Ovary (tissue), 9 donors: ENCODE results near the gene SPAG6. TPM values are rescaled to one million over a fixed set of nuclear protein-coding genes. Genes with fewer than 3 reads are reported as not detected.

Experiments used
- DNase-seq, 5 donors: peaks; one replicate each; pipeline ENCODE4 v3.0.0-alpha.2; 2019 to 2020
- H3K27ac ChIP-seq, 2 donors: fragments of 200-600 bp; one replicate each; pipeline versions ENCODE4 v1.5.1 to v1.8.0; 2019 to 2022
- H3K27me3 ChIP-seq: fragments of 200-600 bp; one replicate; pipeline ENCODE4 v1.8.0; 2022
- H3K36me3 ChIP-seq: fragments of 200-600 bp; sonication (generic); one replicate; pipeline ENCODE4 v1.5.1; 2019
- H3K4me1 ChIP-seq: one replicate; pipeline ENCODE4 v1.8.1; 2013; ENCODE audit warnings: mild to moderate bottlenecking, moderate library complexity; ENCODE audit not compliant: insufficient read depth
- H3K4me3 ChIP-seq: fragments of 200-600 bp; sonication (generic); one replicate; pipeline ENCODE4 v1.5.1; 2017
- H3K9me3 ChIP-seq, 2 donors: fragments of 200-600 bp in 1 of 2; sonication (generic) in 1 of 2; one replicate each; pipeline versions ENCODE4 v1.5.1 to v1.8.1; 2013 to 2019; ENCODE audit warnings: mild to moderate bottlenecking in 1 of 2, moderate library complexity in 1 of 2
- EP300 ChIP-seq: sonication (generic); formaldehyde crosslinking; IDR thresholded peaks from one replicate; pipeline ENCODE4 v1.6.1; 2017; ENCODE audit warnings: antibody characterized with exemption
- POLR2A ChIP-seq: fragments of 450-650 bp; IDR thresholded peaks from one replicate; pipeline ENCODE4 v1.6.1; 2017; ENCODE audit warnings: antibody characterized with exemption, mild to moderate bottlenecking, moderate library complexity
- WGBS, 3 donors: extraction: QIAGEN DNeasy Blood & Tissue Kit in 1 of 3; methylation state at CpG; one replicate each; pipeline versions ENCODE4 v1.1.5 to v1.1.7; 2013 to 2017; 5-methylcytosine and 5-hydroxymethylcytosine counted together
- intact Hi-C, 4 donors: fragments of 100-400 bp; cut with DNase I; formaldehyde crosslinking; loops; one replicate each; pipeline versions ENCODE4 v1.11.0 to v1.15.1; 2022 to 2023
- polyA plus RNA-seq, 2 donors: library from polyadenylated mRNA; stranded (reverse); fragments of 200-250 nt in 1 of 2; fragments of 350-450 nt in 1 of 2; fragmentation: Illumina TruSeq in 1 of 2; extraction: RNeasy Lipid Tissue Mini Kit (QIAGEN cat#74804) in 1 of 2; gene quantifications; one replicate each; pipeline ENCODE4 v1.2.3, GENCODE V29; 2013 to 2014
- total RNA-seq, 7 donors: library from RNA; depleted of rRNA in 2 of 7; stranded (reverse); fragments of >200 nt in 2 of 7; fragmentation: NEBNext Ultra II Directional in 3 of 7; extraction: Animal tissue kit (Norgen Biotek cat#: 25700) in 3 of 7; gene quantifications; one replicate each; pipeline versions ENCODE4 v1.1.0 to v1.2.4, GENCODE V29; 2016 to 2023
- TF ChIP-seq, protein P1 (sequence below), 3 donors: fragments of 450-650 bp in 2 of 3; fragments of 200-600 bp in 1 of 3; IDR thresholded peaks; one replicate each; pipeline versions ENCODE4 v1.5.1 to v1.8.0; 2016 to 2022; ENCODE audit warnings: antibody characterized with exemption in 3 of 3, mild to moderate bottlenecking in 1 of 3
- donor health status: DM: no; HTN: no; CAD: no; lungs with moderate emphysema.
- donor health status: DM: no; HTN: no; CAD: no.
- donor health status: Bipolar disorder and iron deficiency.
- donor health status: DM: yes; HTN: yes; CAD: no.
- donor health status: DM: no; HTN: no; CAD: no.
- donor health status: DM: yes; HTN: yes; CAD: no.

Gene SPAG6
- total and polyA plus RNA-seq, 9 donors: 0.04 to 22.1 (median 0.67) TPM; not detected in 2

DNA sequence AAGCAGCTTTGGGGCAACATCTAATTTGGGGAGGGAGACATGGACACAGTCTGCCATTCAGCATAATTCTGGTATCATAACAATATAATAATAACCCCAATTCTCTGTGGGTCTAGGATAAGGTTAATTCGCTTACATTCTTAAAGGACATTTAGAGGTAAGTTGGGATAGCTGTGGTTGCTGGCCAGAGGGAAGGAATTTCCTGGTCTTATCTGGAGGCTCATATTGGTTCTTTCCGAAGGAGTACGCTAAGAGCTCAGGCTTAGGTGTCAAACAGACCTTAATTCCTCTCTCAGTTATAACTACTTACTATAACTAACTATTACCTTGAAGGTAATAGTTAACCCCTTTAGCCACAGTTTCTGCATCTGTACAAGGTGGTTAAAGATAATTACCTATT lies 68.8 kb downstream of the SPAG6 start:
- intact Hi-C loops: loop anchor here in 1 of 4 donors (5.0 kb wide), 1 partner anchor 73 kb away; no protein-coding TSS in a partner anchor
- Histone ChIP-seq H3K4me3 (no peak overlapping the region), H3K27ac (no peak overlapping the region), H3K9me3 (no peaks in the 10 kb centered on the region), H3K4me1 (no peaks in the 10 kb centered on the region), H3K27me3 (peaks cover 5% of the 10 kb centered on the region), H3K36me3 (no peaks in the 10 kb centered on the region)
- 55 to 66% (median 56%) methylated on average over 3 of the region's 3 CpGs for WGBS, 3 donors
- DNase-seq: no peak
- no peak for TF ChIP-seq POLR2A
- TF ChIP-seq, protein P1, sequence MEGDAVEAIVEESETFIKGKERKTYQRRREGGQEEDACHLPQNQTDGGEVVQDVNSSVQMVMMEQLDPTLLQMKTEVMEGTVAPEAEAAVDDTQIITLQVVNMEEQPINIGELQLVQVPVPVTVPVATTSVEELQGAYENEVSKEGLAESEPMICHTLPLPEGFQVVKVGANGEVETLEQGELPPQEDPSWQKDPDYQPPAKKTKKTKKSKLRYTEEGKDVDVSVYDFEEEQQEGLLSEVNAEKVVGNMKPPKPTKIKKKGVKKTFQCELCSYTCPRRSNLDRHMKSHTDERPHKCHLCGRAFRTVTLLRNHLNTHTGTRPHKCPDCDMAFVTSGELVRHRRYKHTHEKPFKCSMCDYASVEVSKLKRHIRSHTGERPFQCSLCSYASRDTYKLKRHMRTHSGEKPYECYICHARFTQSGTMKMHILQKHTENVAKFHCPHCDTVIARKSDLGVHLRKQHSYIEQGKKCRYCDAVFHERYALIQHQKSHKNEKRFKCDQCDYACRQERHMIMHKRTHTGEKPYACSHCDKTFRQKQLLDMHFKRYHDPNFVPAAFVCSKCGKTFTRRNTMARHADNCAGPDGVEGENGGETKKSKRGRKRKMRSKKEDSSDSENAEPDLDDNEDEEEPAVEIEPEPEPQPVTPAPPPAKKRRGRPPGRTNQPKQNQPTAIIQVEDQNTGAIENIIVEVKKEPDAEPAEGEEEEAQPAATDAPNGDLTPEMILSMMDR (IDR thresholded peaks at IDR 0.05): no peak
- TF ChIP-seq EP300: no peak

DNA sequence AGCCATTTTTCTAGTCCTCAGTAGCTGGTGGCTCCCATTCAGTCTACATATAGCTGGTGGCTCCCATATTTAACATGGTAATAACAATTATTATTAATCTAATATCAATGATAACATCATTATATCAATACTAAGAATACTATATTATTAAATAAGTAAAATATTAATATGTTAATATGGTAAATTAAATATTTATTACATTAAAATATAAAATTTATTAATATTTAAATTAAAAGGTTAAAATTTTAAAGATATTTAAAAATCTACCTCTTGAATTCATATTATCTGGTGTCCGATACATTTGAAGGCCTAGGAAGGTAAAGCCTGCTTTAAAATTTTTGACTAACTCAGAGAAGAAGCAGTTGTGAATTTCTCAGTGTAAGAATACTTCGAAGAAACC lies 69.8 kb downstream of the SPAG6 start:
- DNase-seq: no peak
- Histone ChIP-seq H3K4me3 (no peak overlapping the region), H3K27me3 (peaks cover 5% of the 10 kb centered on the region), H3K36me3 (no peaks in the 10 kb centered on the region), H3K4me1 (no peaks in the 10 kb centered on the region), H3K9me3 (no peaks in the 10 kb centered on the region), H3K27ac (no peak overlapping the region)
- 92 to 93% (median 93%) methylated on average over 2 of the region's 2 CpGs for WGBS, 3 donors
- intact Hi-C loops: no loop called here
- TF ChIP-seq, protein P1 (IDR thresholded peaks at IDR 0.05): no peak
- TF ChIP-seq EP300: no peak
- TF ChIP-seq POLR2A: no peak

DNA sequence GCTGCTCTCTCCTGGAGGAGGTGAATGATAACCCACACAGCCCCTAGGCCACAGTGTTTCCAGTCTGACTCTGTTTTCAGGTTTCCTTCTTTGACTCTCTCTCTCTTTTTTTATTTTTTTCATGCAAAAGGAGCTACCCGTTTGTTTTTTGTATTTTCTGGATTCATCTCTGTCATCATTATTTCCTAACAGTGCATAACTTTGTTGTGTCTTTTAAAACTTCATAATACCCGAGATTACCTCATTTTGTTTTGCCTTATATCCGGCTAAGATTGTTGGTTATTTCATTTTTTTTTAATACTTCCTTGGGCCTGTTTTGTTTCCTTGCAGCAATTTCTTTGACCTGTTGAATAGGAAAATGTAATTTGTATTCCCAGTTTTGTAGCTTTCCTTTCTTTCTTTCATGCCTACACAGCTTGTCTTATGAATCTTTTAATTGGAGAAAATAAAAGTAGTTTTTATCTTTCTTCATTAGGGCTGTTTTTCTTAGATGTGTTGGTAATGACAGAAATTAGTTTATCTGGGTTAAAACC lies 72.5 kb downstream of the SPAG6 start:
- Histone ChIP-seq H3K36me3 (no peaks in the 10 kb centered on the region), H3K27ac (no peak overlapping the region), H3K9me3 (no peaks in the 10 kb centered on the region), H3K4me3 (no peak overlapping the region), H3K27me3 (peaks cover 5% of the 10 kb centered on the region), H3K4me1 (no peaks in the 10 kb centered on the region)
- intact Hi-C loops: no loop called here
- TF ChIP-seq POLR2A (no peak), EP300 (no peak)
- TF ChIP-seq, protein P1 (IDR thresholded peaks at IDR 0.05): no peak
- no peak for DNase-seq
- 14 to 41% (median 18%) methylated on average over 3 of the region's 3 CpGs for WGBS, 3 donors

DNA sequence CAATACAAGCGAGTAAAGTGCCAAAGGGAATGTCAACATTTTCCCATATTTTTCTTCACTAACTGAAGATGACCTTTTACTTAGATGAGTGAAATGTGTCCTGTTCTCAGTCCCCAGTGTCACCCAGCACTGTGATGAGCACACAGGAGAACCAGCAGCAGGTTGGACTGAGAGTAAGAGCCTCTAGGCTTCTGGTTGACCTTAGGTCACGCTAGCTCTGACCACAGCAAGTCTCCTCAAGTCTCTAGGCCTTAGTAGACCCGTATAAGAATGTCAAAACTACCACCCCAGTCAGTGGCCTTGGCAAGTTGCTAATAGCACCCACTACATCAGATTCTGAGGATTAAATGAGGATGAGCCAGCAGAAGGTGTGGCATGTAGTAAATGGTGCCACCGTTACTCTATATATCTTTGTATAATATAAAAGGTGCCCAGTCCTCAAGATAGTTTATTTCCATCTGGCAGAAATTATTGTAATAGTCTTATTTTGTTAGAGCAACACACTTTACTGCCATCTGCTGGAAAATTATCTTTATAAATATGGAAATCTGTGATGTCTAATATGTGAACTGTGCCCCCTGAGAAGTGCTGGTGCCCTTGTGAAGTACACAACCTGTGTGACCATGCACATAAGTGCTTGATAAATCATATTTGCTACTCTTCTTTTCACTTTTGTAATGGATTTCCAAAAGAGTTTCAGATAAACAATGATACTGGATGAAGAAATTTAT lies 75.7 kb downstream of the SPAG6 start:
- Histone ChIP-seq H3K4me3 (no peak overlapping the region), H3K36me3 (no peaks in the 10 kb centered on the region), H3K27me3 (peaks cover 5% of the 10 kb centered on the region), H3K9me3 (no peaks in the 10 kb centered on the region), H3K4me1 (no peaks in the 10 kb centered on the region), H3K27ac (no peak overlapping the region)
- TF ChIP-seq EP300: no peak
- no peak for TF ChIP-seq POLR2A
- TF ChIP-seq, protein P1 (IDR thresholded peaks at IDR 0.05): no peak
- DNase-seq: no peak
- intact Hi-C loops: loop anchor here in 1 of 4 donors (10.0 kb wide), 1 partner anchor 564 kb away; no protein-coding TSS in a partner anchor
- WGBS, 3 donors: 74 to 79% (median 77%) methylated on average over 4 of the region's 4 CpGs
